ENCODE results near the gene SLC2A2.

The SLC2A2 gene

DNA sequence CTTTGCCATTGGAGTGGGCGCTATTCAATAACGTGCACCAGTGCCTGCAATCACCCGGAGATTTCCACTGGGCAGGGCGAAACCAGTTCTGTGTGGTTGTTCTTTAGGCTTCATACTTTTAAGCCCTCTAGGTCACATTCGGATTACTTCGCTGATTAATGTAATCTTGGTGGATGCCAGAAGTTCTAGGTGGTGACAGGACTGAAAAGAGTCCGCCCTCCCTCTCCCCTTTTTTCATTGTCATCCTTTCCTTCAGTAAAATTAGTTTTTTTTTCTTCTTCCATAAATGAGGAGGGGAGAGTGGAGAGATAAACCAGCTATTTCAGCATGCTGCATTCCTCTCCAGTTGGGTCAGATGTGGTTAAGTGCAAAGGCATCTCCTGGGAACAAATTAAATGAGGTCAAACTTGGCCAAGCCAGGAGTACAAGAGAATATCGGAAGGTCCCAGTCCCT lies 2.3 kb upstream of the SLC2A2 start:
- peak; percentile 84 for DNase-seq (ENCODE audit: low read depth)

DNA sequence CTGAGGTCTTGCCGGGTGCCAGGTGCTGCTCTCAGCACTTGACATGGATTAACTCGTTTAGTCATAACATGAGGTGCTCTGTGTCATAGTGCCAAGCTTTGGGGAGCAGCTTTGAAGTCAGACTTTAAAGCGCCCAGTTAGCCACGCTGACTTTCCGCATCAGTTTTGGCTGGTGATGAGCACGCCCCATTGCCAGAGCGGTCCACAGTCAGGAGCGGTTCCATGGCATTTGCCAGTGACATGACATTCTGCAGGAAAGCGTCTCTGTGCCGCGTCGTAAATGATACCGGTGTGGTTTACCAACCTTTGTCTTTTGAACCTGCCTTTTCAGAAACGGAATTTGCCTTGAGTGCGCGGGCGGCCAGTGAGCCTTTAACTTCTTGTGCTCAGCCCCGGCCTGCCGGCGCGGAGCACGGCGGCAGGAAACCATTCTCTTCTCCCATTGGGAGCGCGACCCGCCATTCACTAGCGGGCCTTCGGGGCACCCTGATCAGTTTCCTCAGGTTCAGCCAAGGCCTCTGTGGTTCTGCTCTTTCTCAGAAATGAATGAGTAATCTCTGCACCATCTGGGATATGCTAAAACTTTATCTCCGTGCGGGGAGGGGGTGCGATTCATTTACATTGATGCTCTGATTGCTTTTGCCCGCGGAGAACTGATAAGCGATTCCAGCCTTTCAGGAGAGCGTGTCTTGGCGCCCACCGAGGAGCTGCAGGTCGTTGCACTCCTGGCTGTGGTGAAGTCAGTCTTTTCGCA lies 1.7 kb upstream of the SLC2A2 start:
- DNase-seq (ENCODE audit: low read depth) = peak; percentile 81

DNA sequence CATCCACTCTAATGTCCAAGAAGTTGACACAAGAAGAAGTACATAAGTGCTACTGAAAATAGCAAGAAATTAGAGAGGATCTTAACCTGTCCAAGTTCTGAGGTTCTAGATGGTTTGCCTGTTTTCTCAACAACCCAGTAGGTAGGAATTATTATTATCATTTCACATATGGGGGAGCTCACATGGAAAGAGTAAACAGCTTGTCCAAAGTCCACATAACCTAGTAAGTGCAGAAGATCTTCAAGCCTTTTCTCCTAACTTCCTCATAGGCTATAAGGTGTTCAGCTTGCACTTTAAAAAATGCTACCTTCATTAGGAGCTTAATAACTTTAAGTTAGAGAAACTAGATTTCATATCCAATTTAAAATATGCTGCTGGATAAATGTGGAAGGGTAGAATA lies 3.0 kb downstream of the SLC2A2 start:
- no peak for DNase-seq (ENCODE audit: low read depth)

DNA sequence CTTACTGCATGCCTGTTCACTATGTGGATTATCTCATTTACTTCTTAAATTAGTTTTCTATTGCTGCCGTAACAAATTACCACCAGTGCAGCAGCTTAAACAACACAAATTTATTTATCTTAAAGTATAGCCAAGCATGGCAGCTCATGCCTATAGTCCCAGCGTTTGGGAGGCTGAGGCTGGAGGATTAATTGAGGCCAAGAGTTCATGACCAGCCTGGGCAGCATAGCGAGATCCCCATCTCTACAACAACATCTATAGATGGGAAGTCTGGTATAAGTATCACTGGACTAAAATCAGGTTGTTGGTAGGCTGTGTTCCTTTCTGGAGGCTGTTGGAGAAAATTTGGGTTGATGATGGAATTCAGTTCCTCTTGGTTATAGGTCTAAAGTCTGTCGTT lies 5.1 kb downstream of the SLC2A2 start:
- no peak for DNase-seq (ENCODE audit: low read depth)

DNA sequence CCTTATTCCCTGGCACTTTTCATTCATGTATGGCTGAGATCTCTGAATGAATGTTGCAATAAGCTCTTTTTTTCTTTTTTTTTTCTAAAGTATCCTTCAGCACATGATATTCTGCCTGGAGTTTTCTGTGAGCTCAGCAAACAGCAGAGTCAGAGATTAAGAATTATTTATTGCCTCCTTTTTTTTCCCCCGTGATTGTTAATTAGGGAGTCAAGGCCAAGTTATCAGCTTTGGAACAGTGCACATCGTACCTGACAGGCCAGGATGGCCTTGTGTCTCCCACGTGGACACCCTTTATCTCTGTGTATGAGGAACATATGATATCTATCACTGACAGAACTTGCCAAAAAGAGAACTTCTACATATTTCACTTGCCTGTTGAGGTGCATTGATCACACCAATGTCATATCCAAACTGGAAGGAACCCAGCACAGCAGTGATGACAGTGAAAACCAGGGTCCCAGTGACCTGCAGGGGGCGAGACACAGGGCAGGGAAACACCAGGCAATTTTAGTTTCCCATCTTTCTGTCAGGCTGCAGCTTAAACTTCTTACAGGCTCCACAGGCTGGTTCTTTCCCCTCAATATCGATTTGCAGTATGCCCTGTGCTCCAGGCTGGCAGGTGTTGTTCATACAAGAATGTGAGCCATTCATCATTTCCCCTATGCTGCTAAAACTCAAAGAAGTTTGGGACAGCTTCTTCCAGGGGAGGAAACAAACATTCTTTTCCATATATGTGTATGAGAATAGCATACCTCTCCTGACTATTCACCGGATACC lies 8.2 kb downstream of the SLC2A2 start:
- DNase-seq (ENCODE audit: low read depth) = no peak

DNA sequence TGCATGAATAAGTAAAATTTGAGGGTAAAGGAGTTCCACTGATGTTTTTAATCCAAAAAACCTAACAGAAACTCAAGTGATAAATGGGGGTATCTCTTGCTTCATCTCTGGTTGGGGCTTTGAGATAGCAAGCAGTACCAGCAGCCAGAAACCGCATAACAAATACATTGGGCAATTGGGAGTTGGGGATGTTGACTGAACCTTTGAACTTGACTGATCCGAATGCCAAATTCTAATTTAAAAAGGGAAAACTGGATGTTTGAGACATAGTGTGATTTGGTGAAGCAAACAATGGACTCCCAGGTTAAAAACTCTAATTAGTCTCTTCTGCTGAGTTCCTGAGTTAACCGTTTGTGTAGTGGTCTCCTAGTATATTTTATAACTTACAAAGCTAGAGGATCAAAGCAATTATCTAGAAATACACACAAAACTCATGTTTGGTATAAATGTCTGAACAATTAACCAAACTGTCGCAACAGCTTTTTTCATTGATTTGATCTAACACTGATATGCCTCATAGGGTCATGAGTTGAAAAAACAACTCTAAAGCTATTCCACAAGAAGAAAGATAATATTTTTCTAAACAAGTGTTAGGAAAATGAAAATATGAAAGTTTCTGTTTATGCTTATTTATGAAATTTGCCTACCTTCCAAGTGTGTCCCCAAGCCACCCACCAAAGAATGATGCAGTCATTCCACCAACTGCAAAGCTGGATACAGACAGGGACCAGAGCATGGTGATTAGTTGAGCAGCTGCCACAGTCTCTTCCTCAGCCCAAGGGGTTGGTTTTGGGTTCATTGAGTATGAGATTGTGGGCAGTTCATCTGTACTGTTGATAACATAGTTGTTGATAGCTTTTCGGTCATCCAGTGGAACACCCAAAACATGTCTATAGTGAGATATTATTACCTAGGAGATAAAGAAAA lies 12.4 kb downstream of the SLC2A2 start:
- no peak for DNase-seq (ENCODE audit: low read depth)

DNA sequence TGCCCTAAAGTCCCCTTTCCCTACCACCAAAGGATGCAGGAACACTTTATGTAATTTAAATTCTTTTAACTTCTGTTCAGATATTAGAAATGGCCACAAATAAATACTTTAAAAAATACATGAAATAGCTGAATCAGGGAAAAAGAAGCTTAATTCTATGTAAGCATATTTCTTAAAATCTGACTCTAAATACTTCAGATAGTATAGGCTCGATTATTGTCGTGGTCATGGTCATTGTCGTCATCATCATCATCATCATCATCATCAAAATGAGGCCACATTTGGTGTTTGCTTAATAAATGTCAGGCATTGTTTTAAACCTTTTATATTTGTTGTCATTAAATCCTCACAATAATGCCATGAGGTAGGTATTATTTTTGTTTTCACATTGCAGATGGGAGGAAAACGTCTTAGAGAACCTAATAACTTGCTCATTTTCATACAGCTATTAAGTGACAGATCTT lies 14.6 kb downstream of the SLC2A2 start:
- DNase-seq (ENCODE audit: low read depth) = no peak

DNA sequence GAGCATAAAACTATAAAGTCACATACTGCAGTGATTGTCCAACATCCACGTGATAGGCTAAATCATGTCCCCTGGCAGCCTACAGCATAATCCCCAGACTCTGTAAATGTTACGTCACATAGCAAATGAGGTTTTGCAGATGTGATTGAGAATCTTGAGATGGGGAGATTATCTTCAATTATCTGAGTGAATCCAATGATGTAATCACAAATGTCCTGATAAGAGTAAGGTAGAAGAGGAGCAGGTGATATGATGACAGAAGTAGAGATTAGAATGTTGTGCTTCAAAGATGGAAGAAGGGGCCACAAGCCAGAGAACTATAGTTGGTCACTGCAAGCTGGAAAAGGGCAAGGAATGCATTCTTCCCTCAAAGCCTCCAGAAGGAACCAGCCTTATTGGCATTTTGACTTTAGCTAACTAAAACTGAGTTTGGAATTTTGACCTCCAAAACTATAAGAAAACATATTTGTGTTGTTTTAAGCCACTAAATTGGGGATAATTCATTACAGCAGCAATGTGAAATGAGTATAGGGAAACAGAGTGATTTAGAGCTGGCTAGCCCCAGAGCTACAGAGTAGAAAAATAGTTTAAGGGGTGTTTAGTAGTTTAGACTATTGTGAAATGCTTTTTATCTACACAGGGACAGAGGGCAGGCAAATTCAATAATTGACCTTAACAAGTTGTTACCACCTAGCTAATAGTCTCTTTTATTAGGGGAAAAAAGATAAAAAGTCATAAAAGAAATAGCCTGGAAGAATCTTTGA lies 15.2 kb downstream of the SLC2A2 start:
- no peak for DNase-seq (ENCODE audit: low read depth)

DNA sequence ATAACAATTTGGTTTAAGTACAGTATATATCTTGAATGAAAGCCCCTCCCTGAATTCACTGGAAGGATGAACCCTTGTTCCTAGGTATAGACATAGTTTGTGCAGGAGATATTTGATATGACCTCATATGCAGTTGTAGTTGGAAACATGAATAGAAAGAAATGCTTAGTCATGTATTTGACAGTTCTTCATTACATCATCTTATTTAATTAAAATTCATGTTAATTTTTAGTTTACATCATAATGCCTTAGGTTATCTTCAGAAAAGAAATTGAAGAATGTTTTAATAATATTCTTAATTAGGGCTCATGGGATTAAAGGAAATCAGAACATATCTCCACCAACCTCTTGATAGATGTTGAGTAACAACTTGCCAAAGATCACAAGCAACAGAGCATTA lies 19.2 kb downstream of the SLC2A2 start:
- DNase-seq (ENCODE audit: low read depth) = no peak

DNA sequence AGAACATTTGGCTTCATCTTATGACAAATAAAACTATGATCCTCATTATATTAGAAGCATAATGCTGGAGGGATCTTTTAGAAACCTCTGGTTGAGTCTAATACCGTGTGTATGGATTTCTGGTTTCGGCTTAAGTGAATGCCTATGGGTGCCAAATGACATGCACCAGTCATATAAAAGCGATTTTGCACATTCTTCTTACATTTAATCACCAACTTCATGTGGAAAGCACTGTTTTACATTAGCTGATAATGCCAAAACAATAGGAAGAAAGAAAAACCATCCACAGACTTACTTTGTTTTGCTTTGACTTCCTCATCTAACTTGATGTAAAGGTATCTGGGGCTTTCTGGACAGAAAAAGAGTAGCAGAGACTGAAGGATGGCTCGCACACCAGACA lies 20.9 kb downstream of the SLC2A2 start:
- no peak for DNase-seq (ENCODE audit: low read depth)

DNA sequence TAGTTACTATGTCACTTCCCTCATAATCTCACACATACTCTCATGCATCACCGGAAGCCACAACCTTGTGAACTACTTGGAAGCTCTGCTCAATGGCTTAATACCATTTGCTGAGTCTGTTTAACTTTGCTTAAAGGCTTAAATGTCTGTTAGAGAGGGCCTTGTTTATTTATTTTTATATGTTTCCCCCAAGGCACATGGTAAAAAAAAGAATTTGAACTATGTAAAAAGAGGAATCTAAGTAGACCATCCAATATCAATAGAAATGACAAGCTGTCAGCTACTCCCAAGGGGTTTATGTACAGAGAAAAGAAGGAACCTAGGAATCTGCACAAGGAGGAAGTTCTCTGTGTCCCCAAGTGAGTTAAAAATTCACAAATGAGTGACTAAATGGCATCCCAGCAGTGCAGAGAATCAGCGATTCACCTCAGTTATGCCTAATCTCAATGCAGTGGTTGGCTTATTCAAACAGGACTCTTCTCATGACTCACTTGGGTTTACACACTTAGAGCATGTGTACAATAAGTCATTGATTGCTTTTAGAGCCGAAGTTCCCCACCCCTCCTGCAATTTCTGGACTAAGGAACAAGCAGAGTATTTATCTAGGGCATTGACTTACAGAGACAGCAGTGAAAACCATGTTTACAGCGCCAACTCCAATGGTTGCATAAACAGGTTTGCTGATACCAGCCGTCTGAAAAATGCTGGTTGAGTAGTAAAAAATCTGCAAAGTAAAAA lies 24.4 kb downstream of the SLC2A2 start:
- DNase-seq (ENCODE audit: low read depth) = no peak

DNA sequence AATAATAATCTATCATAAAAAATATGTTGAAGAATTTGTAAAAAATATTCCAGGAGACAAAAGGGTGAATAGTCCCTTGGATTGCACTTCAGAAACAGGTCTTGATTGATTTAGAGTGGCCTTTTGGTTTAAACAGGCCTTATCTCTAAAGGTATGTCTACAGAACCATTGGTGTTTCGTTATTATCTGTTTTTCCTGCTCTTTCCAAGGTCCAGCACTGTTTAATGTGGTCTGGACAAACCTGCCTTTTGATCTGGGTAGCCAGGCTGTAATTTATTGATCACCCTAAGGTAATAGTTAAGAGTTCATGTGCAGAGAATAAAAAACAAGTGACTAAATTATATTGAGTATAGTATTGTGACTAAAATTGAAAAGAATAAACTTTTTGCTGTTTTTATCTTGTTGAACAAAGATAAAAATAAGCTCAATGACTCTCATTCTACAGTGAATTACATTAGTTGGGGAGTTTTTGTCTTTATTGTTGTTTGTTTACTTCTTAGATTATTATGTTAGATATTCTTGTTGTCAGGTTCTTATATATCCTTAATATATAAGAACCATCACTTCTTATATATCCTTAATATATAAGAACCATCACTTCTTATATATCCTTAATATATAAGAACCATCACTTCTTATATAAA lies 25.1 kb downstream of the SLC2A2 start:
- DNase-seq (ENCODE audit: low read depth) = no peak

DNA sequence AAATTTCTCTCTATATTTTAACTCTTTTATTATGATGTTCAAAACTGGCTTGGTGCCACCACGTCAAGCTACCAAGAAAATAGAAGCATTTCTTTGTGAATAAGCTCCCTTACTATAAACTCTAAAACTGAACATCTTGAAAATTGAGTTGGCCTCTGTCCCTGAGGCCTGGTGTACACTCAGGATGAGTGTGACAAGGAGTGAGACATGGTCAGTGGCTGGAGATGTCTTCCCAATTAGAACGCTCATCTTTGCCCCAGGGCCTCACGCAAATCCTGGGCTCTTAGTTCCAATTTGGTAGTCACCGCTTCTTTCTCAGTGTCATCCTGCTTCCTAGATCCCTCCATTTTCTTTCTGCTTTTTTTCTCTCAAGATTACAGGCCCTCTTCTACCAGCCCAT lies 26.2 kb downstream of the SLC2A2 start:
- no peak for DNase-seq (ENCODE audit: low read depth)

DNA sequence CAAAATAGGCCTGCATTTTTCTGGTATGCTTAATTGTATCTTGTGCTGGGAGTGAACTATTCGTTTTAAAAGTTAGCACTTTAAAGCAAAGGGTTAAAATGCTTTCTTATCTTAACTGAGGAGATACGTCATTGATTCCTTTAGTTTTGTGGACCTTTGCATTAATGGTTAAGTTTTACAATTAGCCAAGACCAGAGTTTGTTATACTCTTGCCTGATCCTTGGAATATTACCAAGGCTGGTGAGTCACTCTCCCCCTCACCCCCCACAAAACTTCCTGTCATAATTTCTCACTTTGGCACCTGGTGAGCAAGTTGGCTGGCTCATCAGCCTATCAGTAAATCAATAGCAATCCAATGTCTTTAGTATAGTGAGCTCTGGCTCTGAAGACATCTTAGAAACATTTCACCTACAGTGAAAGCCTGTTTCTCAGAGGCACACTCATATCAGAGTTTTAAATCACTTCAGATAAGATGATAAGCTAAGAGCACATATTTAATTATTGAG lies 26.7 kb downstream of the SLC2A2 start:
- peak; percentile 68 for DNase-seq (ENCODE audit: low read depth)

DNA sequence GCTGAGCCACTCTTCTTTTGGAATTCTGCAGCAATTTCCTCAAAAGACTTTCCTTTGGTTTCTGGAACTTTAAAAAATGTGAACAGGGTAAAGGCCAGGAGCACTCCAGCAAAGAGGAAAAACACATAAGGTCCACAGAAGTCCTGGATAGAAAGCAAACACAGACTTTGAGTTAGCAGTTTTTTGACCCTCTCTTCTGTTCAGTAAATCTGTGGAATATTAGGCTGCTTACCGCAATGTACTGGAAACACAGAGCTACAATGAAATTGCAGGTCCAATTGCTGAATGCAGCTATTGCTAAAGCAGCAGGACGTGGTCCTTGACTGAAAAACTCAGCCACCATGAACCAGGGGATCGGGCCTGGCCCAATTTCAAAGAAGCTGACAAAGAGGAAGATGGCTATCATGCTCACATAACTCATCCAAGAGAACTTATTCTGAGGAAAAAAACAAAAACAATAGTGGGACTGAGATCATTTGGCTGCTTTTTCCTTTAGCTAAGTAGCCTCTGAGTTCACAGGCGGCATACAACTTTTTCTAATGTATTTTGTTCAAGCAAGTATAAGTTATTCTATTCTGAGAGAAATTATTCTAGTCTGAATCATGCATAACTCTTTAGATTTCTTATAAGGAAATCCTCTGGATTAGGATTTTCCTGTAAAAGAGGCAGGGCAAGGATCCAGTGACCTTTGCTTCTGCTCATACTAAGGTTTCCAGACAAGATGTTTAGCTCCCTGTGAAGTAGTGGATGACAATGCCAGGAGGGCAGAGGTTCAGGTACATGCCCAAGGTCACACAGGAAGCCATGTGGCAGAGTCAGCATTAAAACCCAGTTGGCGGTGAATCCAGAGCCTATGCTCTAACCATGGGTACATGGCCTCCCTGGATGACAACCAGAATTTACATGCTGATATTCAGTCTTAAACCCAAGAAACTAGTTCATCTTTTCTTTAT lies 28.3 kb downstream of the SLC2A2 start:
- peak; percentile 24 for DNase-seq (ENCODE audit: low read depth)

DNA sequence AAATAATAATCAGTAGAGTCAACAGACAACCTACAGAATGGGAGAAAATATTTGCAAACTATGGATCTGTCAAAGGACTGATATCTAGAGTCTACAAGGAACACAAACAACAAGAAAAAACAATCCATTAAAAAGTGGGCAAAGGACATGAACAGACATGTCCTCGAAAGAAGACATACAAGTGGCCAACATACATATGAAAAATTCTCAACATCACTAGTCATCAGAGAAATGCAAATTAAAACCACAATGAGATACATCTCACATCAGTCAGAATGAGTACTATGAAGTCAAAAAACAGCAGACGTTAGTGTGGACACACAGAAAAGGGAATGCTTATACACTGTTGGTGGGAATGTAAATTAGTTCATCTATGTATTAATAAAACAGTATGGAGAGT lies 33.7 kb downstream of the SLC2A2 start:
- DNase-seq (ENCODE audit: low read depth) = no peak

DNA sequence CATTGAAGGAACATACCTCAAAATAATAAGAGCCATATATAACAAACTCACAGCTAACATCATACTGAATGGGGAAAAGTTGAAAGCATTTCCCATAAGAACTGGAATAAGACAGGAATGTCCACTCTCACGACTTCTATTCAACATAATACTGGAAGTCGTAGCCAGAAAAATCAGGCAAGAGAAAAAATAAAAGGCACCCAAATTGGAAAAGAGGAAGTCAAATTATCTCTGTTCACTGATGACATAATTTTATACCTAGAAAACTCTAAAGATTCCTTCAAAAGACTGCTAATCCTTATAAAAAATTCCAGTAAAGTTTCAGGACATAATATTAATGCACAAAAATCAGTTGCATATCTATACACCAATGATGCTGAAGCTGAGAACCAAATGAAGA lies 34.9 kb downstream of the SLC2A2 start:
- no peak for DNase-seq (ENCODE audit: low read depth)

DNA sequence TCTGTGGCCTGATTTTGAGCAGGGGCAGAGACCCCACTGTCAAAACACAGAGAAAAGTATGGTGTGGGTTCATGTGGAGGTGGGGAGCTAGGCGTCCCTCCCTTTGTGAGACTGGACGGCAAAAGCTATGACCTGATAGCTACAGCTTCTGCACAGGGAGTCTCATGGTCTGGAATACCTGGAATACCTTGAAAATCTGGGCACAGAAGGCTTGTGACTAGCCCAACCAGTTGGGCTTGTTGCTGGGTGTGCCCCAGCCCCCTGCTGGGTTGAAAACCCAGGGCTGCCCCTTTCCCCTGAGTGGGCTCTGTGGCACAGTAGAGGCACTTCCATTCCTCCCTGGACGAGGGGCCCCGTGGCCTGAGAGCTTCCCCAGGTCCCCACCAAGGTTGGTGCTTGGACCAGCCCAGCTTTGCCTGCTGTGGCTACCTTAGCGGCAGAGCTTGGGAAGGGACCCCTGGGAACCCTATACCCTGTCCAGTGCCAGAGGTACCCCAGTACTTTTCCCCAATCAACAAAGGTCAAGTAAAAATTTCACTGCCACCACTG lies 37.3 kb downstream of the SLC2A2 start:
- DNase-seq (ENCODE audit: low read depth) = no peak

DNA sequence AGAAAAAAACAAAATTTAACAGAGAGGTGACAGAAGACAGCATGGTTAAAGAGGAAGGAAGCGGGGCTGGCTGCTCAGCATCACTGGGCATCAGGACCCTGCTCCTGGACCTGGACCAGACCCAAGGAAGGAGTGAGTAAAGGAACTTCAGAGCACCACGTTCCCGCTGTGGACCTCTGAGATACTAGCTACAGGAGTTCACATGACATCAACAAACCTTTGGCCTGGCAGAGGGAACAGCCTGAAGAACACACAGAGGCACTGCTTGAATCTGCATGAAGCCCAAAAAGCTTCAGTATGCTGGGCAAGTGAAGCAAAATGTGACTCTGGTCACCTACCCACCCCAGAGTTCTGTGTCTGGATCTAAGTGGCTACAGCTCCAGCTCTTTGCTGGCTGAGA lies 38.1 kb downstream of the SLC2A2 start:
- no peak for DNase-seq (ENCODE audit: low read depth)

Data from GM04504 (cell line).